HG03196 (cell line): ENCODE results near the gene DYNC1LI1.

ENCODE experiments used
- ATAC-seq: cut with Tn5 transposase; IDR thresholded peaks from one replicate; pipeline ENCODE4 v1.9.1; 2021; ENCODE audit not compliant: unreplicated experiment

The DYNC1LI1 gene

GRCh38 chr3:32570421-32571191 is at the start of gene DYNC1LI1:
Gene DYNC1LI1 (minus strand): TSS chr3:32570858. CDS start chr3:32570770, 88 bp downstream.
- peak; percentile 85 for ATAC-seq

GRCh38 chr3:32619395-32619794 is 48.7 kb upstream of the DYNC1LI1 start:
- no peak for ATAC-seq

- no peak for ATAC-seq
Observed at GRCh38 chr3:32616267-32616962, 45.8 kb upstream of the DYNC1LI1 start.

DNA sequence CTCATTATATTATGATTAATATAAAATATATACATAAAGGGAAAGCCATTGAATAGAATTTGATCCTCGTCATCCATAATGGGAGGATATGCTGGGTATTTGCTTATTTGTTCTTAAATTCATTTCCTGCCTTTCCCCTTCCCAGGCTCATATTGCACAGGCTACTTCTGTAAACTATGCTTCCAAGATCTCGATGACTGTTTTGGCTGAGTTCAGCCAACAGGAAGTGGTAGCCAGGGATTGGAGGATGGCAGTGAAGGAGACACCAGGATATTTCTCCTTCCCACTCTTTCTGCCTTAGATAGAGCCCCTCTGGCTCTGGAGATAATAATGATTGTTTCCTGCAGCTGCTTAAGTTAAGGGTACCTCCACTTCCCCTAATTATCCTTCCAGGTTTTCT is 44.3 kb upstream of the DYNC1LI1 start:
- ATAC-seq, result no peak

- ATAC-seq, result no peak
Observed at GRCh38 chr3:32613183-32613582, 42.5 kb upstream of the DYNC1LI1 start.

GRCh38 chr3:32612547-32612946 is 41.9 kb upstream of the DYNC1LI1 start:
- ATAC-seq, result no peak

- ATAC-seq, result no peak
Observed at GRCh38 chr3:32607522-32607921, 36.9 kb upstream of the DYNC1LI1 start.

DNA sequence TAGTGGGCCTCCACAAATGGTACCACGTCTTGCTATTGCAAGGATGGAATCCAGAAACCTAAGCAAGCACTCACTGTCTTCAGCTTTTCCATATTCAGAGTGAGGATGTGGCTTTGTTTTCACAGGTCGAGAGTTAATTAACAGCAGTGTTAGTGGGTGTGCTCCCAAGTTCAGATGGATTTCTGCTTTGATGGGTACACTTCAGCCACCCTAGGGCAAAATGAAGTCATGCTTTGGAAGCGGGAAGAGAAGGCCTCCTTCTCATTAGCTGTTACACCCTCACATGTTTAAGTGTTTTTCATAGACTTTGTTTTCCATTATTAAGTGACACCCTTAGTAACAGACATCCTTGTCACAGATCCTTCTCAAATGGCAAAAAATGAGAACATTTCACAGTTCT is 36.3 kb upstream of the DYNC1LI1 start:
- no peak for ATAC-seq

- no peak for ATAC-seq
Observed at GRCh38 chr3:32606277-32606676, 35.6 kb upstream of the DYNC1LI1 start.

- no peak for ATAC-seq
Observed at GRCh38 chr3:32603064-32603463, 32.4 kb upstream of the DYNC1LI1 start.

GRCh38 chr3:32602206-32602605 is 31.5 kb upstream of the DYNC1LI1 start:
- ATAC-seq, result no peak

DNA sequence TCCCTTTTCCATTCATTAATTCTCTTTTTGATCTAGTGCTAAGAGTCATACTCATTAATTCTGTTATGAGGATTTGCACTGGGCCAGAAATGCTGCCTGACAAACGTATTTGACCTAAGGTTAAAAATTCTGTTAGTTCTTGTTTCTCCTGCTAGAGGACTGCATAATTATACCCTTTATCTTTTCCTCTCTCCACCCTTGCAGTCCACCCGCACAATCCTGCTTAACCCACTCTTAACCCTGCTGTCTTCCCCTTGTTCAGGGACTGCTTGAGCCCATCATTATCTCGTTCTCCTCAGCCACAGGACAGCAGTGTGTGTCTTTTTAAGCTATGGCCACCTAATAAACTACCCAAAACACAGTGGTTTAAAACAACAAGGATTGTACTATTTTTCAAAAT is 31.1 kb upstream of the DYNC1LI1 start:
- no peak for ATAC-seq

DNA sequence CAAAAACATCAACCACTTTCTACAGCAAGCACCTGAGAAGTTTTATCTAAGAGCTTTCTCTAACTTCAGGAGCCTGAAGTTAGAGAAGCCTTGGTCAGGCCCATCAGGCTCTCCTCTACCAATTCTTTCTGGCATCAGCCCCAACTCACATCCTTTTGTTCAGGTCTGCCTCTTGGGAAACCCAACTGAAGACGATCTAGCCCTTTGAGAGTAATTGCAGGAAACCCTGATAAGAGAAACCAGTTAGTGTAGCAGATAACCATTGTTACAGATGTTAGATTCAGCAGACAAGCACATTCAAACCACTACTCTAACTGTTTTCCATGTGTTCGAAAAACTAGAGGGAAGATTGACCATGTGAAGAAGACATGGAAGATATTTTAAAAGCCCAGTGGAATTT is 27.0 kb upstream of the DYNC1LI1 start:
- ATAC-seq, result no peak

DNA sequence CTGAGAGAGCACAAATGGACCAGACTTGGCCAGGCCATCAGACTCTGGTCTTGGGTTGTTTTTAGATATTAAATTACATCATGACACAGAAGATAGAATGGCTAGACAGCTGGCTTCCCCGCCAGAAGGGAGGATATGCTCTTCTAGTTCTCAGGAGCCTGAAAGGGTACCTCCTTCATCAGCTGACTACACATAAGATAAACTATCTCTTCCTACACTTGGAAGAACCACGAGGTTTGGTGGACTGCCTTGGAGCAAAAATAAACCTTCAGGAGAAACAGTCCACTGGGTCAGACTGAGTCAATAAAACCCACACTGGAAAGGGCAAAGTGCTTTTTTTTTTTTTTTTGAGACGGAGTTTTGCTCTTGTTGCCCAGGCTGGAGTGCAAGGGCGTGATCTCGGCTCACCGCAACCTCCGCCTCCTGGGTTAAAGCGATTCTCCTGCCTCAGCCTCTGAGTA is 26.3 kb upstream of the DYNC1LI1 start:
- ATAC-seq, result no peak

GRCh38 chr3:32596282-32596908 is 25.7 kb upstream of the DYNC1LI1 start:
- ATAC-seq, result no peak

- ATAC-seq, result no peak
Observed at GRCh38 chr3:32595323-32595722, 24.7 kb upstream of the DYNC1LI1 start.

GRCh38 chr3:32593903-32594525 is 23.4 kb upstream of the DYNC1LI1 start:
- ATAC-seq, result no peak

GRCh38 chr3:32592696-32593353 is 22.2 kb upstream of the DYNC1LI1 start:
- no peak for ATAC-seq

DNA sequence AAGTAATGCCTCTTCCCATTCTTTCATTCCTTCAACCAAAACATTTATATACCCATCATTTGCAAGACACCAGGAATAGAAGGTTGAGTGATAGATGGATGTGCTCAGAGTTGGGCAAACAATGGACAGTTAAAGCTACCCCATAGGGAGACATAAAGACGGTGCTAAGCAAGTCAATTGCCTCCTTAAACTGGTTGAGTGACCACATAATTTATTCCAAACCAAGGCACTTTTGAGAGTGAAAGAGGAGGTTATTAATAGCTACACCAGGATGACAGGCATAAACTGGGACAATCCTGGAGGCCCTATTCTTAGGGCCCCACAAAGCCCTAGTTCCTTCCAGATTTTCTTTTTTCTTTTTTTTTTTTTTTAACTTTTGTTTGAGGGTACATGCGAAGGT is 21.4 kb upstream of the DYNC1LI1 start:
- no peak for ATAC-seq

GRCh38 chr3:32591186-32591585 is 20.5 kb upstream of the DYNC1LI1 start:
- no peak for ATAC-seq

DNA sequence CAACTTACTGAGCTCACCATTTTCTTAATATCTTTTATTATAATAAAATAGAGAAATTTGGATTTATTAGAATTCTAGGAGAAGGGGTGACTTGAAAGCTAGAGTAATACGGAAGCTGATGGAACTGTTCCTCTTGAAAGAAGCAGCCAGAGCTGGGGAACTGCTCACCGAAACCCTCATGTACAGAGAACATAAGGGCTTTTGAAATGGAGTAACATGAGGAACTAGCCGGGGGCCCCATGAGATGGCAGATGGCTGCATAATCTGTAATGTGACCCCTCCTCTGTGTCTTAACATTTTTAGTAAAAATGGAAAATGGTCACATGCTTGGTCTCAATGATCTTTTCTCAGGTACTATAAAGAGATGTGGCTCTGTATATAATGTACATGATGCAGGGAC is 15.7 kb upstream of the DYNC1LI1 start:
- no peak for ATAC-seq
